ENCODE data around the gene TPK1.

The TPK1 gene

DNA sequence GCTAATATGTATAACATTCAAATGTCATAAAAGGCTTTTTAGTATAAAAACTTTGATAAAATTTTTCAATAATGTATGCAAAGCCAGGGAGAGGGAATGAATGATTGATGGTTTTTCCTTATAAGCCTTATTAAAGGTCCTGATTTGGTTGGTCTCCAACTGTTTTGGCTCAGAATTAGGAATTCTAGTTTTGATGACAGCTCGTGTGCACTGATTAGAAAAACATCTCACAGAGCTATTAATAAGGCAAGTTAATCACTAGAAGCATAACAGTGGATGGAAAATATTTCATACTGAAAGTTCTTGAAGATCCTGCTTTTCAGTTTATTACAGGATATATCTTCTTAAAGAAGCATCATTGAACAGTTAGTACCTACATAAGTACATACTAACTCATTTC is 317.5 kb downstream of the TPK1 start:
- no peak for DNase-seq

DNA sequence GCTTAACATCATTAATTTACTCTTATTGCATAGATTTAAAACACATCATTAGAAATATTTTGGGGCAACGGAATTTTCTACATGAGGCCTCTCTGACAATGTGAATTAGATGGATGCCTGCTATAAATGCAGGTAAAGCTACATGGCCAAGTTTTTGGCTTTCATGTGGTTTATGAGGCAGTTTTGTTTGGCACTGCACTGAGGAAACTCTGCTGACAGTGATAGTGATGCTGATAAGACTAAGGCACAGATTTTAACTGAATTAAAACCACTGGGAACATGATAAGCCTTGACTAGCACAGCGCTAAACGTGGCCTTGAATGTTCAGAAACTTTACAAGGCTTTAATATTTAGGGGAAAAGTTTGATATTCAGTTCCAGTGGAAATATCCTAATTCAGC is 318.1 kb downstream of the TPK1 start:
- no peak for DNase-seq

- DNase-seq, result no peak
These were observed 318.9 kb downstream of the TPK1 start for GRCh38 chr7:144516729-144517525.

GRCh38 chr7:144513334-144513733 is 322.5 kb downstream of the TPK1 start:
- DNase-seq, result peak; percentile 24

DNA sequence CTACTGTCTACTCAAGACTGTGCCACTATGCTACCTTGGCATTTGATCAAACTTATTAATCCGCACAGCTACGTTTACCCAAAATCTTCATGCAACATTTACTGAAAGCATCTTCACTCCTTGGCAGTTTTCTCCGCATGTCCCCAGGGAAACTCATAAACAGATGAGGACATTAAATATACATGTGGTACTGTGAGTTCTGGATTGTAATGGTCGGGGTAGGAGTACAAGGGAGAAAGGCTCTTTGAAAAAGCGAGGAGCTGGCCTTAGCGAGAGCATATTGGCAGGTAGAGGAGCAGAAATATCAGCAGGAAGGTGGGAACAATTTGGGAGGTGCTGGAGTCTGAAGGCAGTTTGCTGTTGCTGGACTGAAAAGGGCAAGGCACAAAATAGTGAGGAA is 325.2 kb downstream of the TPK1 start:
- DNase-seq, result no peak

DNA sequence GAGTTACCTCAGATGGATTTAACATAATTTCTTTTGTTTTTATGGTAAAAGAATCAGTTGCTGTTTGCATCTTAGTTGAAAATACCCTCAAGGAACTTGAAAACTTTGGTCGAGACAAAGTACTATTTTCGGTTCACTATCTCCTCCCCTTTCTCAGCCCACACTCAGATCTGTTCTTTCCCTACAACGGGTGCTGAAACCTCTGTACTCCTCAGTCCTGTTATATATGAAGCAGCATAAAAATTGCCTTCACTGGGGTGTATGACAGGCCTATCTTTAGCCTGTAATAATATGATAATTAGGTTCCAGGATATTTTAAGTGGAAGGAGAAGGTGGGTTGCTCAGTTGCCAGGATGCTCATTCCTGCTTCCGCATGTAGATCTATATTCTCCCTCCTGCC is 327.2 kb downstream of the TPK1 start:
- DNase-seq, result no peak

DNA sequence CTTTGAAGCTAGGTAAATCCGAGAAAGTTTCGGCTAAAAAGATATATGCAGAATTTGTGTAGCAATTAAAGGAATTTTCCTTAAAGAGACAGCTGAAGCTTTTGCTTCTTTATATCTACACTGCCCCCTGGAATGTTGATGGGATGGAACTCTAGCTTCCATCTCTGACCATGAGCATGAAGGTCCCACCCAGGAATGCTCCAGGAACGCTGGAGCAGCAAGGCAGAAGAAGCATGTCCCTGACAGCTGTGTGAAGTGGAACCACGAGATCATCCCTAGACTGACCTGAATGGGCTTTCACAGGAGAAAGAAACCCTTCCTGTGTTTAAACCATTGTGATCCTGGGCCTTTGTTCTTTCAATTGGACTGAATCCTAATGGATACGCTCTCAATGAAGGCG is 332.6 kb downstream of the TPK1 start:
- no peak for DNase-seq

DNA sequence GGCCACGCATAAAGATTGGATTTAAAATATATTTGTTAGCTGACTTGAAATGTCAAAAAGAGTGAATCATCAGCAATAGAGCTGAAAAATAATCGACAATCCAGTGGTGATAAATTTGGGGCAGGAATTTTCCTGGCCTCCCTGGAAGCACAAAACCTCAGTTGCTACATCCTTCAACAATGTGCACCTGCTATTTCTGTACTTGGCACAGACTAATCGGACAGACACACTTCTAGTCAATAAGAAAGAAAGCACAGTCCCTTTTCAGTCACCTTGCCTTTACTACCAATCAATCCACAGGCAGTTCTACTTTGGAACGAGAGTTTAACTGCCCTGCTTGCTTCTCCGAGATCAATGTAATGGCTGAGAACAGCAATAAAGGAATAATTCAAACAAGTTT is 335.6 kb downstream of the TPK1 start:
- DNase-seq, result no peak

- no peak for DNase-seq
These were observed 338.6 kb downstream of the TPK1 start for GRCh38 chr7:144497282-144497681.

DNA sequence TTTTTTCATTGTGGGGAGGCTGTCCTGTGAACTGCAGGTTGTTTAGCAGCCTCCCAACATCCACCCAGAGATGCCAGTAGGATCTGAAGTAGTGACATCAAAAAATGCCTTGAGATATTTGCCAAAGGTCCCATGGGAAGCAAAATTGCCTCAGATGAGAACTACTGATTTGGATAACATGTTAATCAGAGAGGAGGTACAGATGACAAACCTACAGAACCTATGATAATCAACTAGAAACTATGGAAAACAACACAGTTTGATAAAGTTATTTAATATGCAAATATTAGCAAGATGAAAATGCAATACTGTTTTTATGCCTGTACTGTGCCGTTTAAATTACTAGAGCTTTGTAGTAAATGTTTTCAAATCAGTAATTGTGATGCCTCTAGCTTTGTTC is 341.5 kb downstream of the TPK1 start:
- no peak for DNase-seq

DNA sequence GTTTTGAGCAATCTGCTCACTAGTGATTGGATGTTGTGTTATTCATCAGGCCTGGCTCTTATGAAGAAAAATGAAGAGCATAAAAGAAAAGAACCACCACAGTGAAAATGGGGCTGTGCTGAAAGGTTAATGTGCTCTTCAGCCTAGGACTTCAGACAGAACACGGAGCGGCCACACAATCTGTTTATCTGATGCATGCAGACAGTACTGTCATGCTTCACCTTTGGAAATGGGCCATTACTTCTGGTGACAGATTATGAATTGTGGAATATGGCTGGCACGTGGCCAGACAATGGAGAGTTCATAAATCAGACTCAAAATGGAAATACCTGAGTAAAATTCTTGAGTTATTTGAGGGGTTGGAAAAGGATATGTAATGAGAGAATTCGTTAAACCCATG is 346.3 kb downstream of the TPK1 start:
- DNase-seq, result no peak

GRCh38 chr7:144488977-144489376 is 346.9 kb downstream of the TPK1 start:
- no peak for DNase-seq

DNA sequence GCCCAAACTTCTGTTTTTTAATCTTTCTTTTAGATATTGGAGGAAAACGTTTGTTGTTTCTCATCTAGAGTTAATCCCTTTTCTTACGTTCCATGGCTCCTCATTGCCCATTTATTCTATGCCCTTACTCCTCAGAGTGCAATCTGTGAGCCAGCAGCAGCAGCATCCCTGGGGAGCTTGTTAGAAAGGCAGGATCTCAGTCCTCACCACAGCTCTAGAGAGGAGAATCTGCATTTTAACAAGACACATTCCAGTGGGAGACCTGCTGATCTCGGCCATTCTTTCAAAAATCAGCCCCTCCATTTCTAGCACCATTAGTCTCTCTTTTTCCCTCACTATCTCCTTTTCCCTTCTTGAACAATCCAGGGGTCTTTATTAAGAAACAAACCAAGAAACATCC is 348.0 kb downstream of the TPK1 start:
- DNase-seq, result no peak

GRCh38 chr7:144484445-144484844 is 351.4 kb downstream of the TPK1 start:
- no peak for DNase-seq

- no peak for DNase-seq
These were observed 352.7 kb downstream of the TPK1 start for GRCh38 chr7:144483189-144483588.

- DNase-seq, result no peak
These were observed 354.0 kb downstream of the TPK1 start for GRCh38 chr7:144481833-144482232.

GRCh38 chr7:144477348-144477747 is 358.5 kb downstream of the TPK1 start:
- DNase-seq, result no peak

GRCh38 chr7:144474800-144475615 is 360.8 kb downstream of the TPK1 start:
- DNase-seq, result no peak

DNA sequence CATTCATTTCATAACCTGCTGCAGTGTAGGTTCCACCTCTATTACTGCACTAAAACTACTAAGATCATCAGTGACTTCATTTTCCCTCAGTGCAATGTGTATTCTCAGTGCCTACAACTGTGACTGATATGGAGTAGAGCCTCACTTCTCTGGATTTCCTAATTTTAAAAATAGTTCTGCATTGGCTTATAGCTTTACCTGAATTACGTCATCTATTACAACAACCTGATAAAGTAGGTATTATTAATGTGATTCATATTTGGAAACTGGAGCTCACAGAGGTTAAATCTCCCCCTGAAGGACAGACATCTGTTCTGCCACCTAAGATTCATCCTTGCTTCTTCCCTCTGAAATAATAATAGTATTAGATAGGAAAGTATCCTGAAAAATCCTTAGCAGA is 361.5 kb downstream of the TPK1 start:
- DNase-seq, result no peak

DNA sequence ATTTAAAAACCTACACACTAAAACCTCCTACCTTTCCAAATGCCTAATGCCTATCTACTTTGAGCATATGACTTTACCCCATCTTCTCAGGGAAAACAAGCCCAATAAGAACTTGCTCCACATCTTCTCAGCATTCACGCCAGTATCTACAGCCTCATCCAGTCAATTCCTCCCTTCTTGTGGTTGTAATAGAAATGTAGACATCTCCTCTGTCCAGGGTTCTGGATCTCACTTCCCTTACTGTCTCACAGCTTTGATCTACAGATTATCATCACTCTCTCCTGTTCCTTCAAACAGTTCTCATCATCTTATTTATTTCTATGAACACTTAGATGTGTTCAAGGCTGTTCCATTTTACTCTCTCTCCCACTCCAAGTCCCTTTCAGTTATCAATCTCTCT is 361.9 kb downstream of the TPK1 start:
- no peak for DNase-seq

GRCh38 chr7:144470078-144470477 is 365.8 kb downstream of the TPK1 start:
- no peak for DNase-seq

- no peak for DNase-seq
These were observed 366.7 kb downstream of the TPK1 start for GRCh38 chr7:144468990-144469732.

DNA sequence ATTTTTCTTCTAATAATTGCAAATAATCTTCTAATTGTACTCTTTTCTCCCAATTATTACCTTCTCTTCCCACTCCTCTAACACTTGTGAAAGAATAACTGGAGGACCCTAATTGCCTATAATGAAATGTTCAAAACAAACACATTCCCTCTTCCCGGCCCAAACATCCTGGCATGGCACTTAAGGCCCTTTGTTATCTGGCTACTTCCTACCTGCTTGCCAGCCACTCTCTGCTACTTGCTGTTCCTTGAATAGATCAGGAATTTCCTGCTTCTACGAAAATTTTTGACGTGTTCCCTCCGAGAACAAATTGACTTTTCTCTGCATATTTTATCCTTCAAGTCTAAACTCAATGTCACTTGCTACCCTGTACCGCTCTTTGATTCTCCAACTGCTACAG is 376.2 kb downstream of the TPK1 start:
- no peak for DNase-seq

DNA sequence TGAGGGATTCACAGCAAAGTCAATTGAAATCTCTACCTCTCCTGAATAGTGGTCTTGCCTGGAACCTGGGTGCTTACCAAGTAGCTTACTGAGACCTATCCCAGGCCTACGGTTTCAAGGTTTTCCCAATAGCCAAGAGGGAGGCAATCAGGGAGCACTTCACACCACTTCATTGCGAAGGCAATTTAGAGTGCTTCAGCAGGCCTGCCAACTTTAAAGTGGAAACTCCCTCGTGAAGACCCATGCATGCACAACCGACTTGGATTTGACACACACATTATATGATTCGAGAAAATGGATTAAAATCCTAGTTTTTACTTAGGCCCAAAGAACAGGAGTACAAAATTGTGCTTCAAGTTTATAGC is 380.8 kb downstream of the TPK1 start:
- no peak for DNase-seq
